ENCODE measurements around the gene DLG1. TPM values are rescaled to one million over a fixed set of nuclear protein-coding genes. Genes with fewer than 3 reads are reported as not detected.
"Not testable (repeated sequence)": the region's sequence is repeated elsewhere in the genome, so short reads cannot be mapped to it uniquely, and the experiment has no call there.

Gene DLG1
- total RNA-seq, 1 experiment from 2014 or later = 75.1 TPM

DNA sequence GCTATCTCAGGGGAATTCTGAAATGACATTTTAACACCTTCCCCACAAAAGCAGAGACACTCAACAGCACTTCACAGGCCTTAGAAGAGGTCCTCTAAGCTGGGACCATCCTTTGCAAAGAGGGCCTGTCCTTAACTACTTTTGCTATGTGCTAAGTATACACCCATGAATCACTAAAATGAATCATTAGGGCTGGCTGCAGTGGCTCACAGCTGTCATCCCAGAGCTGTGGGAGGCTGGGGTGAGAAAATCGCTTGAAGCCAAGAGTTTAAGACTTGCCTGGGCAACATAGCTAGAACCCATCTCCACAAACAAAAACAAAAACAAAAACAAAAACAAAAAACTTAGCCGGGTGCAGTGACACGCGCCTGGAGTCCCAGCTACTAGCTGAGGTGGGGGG, 214.9 kb downstream of the DLG1 start:
- DNase-seq = peak; percentile 16 to 29
- H3K27ac ChIP-seq = no peak overlapping the region
- H3K36me3 ChIP-seq = peaks cover 15% of the 10 kb centered on the region; the same call in 1 of the 2 replicates
- H3K4me3 ChIP-seq = no peak overlapping the region
- H3K9me3 ChIP-seq (replicated peaks) = no peaks in the 10 kb centered on the region
- no peaks in the 10 kb centered on the region for H3K27me3 ChIP-seq
- peaks cover 6% of the 10 kb centered on the region for H3K4me1 ChIP-seq

DNA sequence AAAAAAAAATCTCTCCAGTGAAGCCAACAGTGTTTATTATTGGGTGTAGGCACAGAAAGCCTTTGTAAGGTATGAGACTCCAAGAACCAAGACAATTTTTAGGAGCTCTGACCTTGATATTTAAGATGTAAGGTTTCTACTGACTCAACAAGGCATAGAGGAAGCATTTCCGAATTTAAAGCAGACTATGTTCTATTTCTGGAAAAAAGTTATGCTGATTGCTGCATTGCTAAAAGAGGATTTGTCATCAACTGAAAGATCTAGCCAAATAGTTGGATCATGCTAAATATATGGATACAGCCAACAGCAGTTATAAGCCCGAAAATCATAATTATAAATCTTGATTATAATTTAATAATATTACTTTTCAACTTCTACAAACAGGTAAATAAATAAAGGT, 215.5 kb downstream of the DLG1 start:
- peaks cover 13% of the 10 kb centered on the region; the same call in 1 of the 2 replicates for H3K36me3 ChIP-seq
- no peak for DNase-seq
- H3K27me3 ChIP-seq = no peaks in the 10 kb centered on the region
- no peak overlapping the region for H3K4me3 ChIP-seq
- no peak overlapping the region for H3K27ac ChIP-seq
- H3K9me3 ChIP-seq (replicated peaks) = no peaks in the 10 kb centered on the region
- H3K4me1 ChIP-seq = peaks cover 6% of the 10 kb centered on the region

DNA sequence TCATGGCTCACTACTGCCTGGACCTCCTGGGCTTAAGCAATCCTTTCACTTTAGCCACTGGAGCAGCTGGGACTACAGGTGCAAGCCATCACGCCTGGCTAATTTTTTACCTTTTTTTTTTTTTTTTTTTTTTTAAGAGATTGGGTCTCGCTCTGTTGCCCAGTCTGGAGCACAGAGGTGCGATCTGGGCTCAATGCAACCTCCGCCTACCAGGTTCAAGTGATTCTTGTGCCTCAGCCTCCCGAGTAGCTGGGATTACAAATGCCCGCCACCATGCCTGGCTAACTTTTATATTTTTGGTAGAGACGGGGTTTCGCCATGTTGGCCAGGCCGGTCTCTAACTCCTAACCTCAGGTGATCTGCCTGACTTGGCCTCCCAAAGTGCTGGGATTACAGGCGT, 218.1 kb downstream of the DLG1 start:
- Histone ChIP-seq H3K36me3 (peaks cover 20% of the 10 kb centered on the region; the same call in 1 of the 2 replicates), H3K27ac (no peak overlapping the region), H3K4me1 (peaks cover 6% of the 10 kb centered on the region), H3K27me3 (no peaks in the 10 kb centered on the region), H3K9me3 (replicated peaks) (no peaks in the 10 kb centered on the region), H3K4me3 (no peak overlapping the region)
- no peak for DNase-seq

DNA sequence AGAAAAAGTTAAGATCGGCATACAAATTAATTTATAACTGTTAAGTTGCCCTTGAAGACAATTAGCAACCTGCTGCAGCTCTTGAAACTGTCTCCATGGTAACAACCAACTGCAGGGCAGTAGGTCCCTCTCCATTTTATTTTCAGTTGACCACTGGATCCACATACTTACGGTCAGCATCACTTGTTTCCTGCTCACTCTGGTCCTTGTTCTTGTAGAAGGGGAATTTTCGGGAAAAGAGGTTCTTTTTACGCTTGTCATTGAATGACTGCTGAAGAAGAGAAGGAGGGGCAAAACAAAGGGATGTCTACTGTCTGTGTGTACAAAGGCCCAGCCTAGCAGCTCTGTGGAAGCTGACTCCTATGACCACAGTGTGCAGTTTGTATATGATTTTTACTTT, 222.0 kb downstream of the DLG1 start:
- DNase-seq = no peak
- H3K27me3 ChIP-seq = no peaks in the 10 kb centered on the region
- H3K4me3 ChIP-seq = no peak overlapping the region
- H3K9me3 ChIP-seq (replicated peaks) = no peaks in the 10 kb centered on the region
- H3K27ac ChIP-seq = no peak overlapping the region
- no peaks in the 10 kb centered on the region for H3K4me1 ChIP-seq
- H3K36me3 ChIP-seq = peaks cover 13% of the 10 kb centered on the region; the same call in 1 of the 2 replicates

DNA sequence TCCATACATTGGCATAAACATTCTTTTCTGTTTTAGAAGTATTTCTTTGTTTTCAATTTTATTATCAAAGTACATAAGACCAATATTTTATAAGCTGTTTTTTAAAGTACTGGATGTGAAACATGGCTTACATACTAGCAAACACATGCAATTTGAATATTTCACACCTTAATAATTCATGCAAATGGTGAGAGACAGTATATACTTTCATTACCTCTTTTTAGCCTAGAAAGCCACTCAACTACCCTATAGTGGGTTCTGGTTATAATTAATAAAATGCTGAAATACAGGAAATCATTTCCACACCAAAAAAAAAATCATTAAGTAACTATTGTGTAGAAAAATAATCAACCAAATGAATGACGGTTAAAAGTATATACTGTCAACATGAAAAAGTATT, 230.3 kb downstream of the DLG1 start:
- Histone ChIP-seq H3K36me3 (peaks cover 12% of the 10 kb centered on the region), H3K4me1 (no peaks in the 10 kb centered on the region), H3K27me3 (no peaks in the 10 kb centered on the region), H3K4me3 (no peak overlapping the region), H3K27ac (no peak overlapping the region), H3K9me3 (replicated peaks) (no peaks in the 10 kb centered on the region)
- no peak for DNase-seq

DNA sequence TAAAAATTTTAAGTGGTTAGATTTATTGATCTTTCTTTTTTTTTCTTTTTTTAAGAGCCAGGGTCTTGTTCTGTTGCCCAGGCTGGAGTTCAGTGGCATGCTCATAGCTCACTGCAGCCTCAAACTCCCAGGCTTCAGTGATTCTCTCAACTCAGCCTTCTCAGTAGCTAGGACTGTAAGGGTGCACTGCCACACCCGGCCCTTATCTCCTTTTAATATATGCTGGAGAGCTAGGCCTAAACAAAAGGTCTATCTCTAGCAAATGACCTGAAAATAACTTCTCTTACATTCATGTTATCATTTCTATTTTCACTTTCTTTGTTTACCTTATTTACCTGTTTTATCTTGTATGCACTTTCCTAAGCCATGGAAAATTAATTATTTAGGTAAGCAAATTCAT, 233.6 kb downstream of the DLG1 start:
- H3K9me3 ChIP-seq (replicated peaks) = no peaks in the 10 kb centered on the region
- H3K27ac ChIP-seq = no peak overlapping the region
- H3K4me3 ChIP-seq = no peak overlapping the region
- H3K4me1 ChIP-seq = no peaks in the 10 kb centered on the region
- DNase-seq = no peak
- no peaks in the 10 kb centered on the region for H3K27me3 ChIP-seq
- H3K36me3 ChIP-seq = peaks cover 28% of the 10 kb centered on the region

DNA sequence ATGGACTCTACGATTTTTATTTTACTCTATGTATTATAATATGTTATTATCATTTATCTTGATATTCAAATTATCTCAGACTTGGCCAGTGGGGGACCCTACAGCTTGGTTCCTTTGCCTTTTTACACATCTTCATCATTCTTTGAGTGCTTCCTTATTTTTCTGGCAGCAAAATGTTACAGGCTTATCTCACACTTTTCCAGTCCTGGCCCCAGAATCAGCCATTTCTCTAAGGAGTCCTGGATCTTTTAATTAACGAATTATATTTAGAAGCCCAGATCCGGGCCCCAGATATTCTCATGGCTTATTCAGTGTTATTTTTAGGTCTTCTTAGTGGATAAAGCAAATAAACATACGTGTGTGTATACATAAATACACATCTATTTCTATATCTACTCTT, 236.0 kb downstream of the DLG1 start:
- peaks cover 40% of the 10 kb centered on the region for H3K36me3 ChIP-seq
- no peaks in the 10 kb centered on the region for H3K9me3 ChIP-seq (replicated peaks)
- no peak for DNase-seq
- H3K4me3 ChIP-seq = no peak overlapping the region
- no peak overlapping the region for H3K27ac ChIP-seq
- no peaks in the 10 kb centered on the region for H3K27me3 ChIP-seq
- no peaks in the 10 kb centered on the region for H3K4me1 ChIP-seq

DNA sequence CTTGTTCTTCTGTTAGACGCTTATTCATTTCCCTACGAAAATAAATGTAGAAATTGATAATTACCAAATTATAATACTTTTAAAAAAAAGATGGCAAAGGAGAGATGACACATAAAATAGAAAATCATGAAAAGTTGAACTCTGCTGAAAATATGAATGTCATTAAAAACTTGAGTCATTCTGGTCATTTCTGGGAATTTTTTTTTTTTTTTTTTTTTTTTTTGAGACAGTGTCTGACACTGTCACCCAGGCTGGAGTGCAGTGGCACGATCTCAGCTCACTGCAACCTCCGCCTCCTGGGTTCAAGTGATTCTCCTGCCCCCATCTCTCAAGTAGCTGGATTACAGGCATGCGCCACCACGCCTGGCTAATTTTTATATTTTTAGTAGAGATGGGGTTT, 246.8 kb downstream of the DLG1 start:
- not testable (repeated sequence) for DNase-seq; H3K27ac ChIP-seq; H3K4me1 ChIP-seq; H3K27me3 ChIP-seq; H3K4me3 ChIP-seq; H3K9me3 ChIP-seq (replicated peaks)
- H3K36me3 ChIP-seq = peaks cover 52% of the 10 kb centered on the region

DNA sequence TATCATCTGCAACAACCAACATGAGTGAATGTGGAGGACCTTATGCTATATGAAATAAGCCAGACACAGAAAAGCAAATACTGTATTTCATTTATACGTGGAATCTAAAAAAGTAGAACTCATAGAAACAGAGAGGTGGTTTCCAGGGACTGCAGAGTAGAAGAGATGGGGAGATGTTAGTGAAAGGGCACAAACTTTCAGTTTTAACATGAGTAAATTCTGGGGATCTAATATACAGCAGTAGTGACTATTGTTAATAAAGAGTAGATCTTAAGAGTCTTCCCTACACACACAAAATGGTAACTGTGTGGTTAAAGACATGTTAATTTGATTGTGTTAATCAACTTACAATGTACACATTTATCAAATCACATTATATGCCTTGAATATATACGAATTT, 247.9 kb downstream of the DLG1 start:
- Histone ChIP-seq H3K27ac (no peak overlapping the region), H3K4me1 (no peaks in the 10 kb centered on the region), H3K4me3 (no peak overlapping the region), H3K36me3 (peaks cover 48% of the 10 kb centered on the region), H3K9me3 (replicated peaks) (no peaks in the 10 kb centered on the region), H3K27me3 (no peaks in the 10 kb centered on the region)
- no peak for DNase-seq

DNA sequence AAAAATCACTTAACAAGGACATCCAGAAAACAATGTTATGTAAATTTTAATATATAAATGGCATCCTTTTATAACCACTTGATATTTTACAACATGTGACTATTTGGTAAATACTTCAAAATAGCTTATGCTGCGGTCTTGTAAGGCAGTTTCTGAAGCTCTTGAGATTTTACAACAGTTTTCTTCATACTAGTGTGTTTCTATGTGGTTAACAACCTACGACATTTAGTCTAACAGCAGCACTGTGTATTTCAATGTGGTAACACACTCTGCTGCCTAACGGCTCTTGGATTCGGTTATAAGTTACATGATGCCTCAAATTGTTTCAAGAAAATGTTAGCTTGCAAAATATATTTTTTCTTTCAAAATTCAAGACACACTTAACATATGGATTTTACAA, 255.9 kb downstream of the DLG1 start:
- no peak overlapping the region for H3K27ac ChIP-seq
- H3K4me3 ChIP-seq = no peak overlapping the region
- no peaks in the 10 kb centered on the region for H3K27me3 ChIP-seq
- no peaks in the 10 kb centered on the region for H3K4me1 ChIP-seq
- DNase-seq = no peak
- no peaks in the 10 kb centered on the region for H3K9me3 ChIP-seq (replicated peaks)
- H3K36me3 ChIP-seq = peaks cover 21% of the 10 kb centered on the region

DNA sequence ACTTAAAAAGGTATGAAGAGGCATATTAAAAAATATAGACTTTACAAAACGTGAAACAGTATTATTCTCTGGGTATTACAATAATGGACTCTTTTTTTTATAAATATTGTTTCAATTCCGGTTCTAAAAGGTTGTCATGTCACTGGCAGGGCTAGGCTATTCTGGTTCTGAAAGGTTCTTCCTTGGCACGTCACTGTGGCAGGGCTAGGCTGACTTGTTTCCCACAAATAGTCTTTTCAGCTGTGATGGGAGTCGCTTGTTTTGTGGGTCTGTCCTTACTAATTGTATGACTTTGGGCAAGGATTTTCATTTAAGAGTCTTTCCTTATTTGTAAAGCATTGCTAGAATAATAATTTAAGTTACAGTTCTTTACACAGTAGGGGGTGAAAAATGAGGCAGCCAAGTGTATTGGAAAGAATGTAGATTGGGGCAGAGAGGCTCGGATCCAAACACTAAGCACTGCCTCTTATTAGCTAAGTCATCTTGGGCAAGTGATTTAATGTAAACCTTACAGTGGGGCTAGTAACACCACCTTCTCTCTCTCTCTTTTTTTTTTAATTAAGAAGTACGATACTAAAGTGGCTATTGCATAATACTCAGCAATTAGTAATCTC, 256.4 kb downstream of the DLG1 start:
- DNase-seq = no peak
- Histone ChIP-seq H3K4me1 (no peaks in the 10 kb centered on the region), H3K36me3 (peaks cover 18% of the 10 kb centered on the region), H3K27ac (no peak overlapping the region), H3K9me3 (replicated peaks) (no peaks in the 10 kb centered on the region), H3K27me3 (no peaks in the 10 kb centered on the region), H3K4me3 (no peak overlapping the region)

DNA sequence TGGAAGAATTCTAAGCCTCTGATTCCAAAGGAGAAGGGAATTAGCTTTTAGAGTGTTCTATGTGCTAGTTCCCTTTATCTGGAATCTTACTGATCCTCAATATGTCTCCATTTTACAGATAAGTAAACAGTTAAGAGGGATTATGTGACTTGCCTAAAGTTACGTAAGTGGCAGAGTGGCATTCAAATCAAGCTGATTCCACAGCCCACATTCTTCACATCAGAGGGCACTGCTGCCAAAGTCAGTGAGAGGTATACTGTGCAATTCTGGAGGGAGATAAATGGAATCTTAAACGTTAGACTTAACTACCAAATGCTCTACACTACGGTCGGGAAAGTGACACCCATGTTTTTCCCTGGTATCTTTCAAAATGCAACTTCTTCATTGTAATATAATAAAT, 257.8 kb downstream of the DLG1 start:
- H3K9me3 ChIP-seq (replicated peaks) = no peaks in the 10 kb centered on the region
- DNase-seq = no peak
- peaks cover 16% of the 10 kb centered on the region for H3K36me3 ChIP-seq
- no peak overlapping the region for H3K4me3 ChIP-seq
- H3K27me3 ChIP-seq = no peaks in the 10 kb centered on the region
- H3K4me1 ChIP-seq = no peaks in the 10 kb centered on the region
- H3K27ac ChIP-seq = no peak overlapping the region

DNA sequence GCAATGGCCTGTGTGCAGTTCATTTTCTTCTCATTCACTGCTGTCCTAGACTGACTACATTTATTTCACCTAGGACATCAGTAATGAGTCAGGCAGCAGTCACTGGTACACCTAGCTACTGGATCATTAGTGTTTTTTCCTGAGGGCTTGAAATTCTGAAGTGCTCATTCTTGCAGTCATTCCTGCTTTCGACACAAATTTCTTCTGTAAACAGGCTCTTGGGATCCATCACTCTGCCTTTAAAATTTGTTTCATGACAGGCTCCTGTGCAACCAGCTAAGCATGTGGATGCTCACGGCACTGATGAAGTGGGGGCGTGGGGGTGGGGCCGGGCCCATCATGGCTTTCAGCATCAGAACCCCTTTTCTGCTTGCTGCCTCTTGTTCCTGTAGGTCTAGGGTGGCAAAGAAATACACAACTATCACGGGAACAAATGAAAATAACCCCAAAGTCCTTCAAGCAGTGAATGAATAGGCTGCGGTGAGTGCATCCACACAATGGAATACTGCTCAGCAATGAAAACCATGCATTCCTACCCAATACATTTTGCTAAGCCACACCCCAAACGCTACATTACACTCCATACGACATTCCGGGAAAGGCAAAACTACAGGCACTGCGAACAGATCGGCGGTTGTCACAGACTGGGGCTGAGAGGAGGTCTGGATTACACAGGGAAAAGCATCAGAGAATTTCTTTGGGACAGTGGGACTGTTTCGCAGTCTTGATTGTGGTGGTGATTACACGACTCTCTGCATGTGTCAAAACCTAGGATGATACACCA, 259.5 kb downstream of the DLG1 start:
- H3K4me3 ChIP-seq = no peak overlapping the region
- H3K27me3 ChIP-seq = no peaks in the 10 kb centered on the region
- peaks cover 9% of the 10 kb centered on the region; the same call in 1 of the 2 replicates for H3K36me3 ChIP-seq
- H3K27ac ChIP-seq = no peak overlapping the region
- DNase-seq = no peak
- no peaks in the 10 kb centered on the region for H3K4me1 ChIP-seq
- no peaks in the 10 kb centered on the region for H3K9me3 ChIP-seq (replicated peaks)

DNA sequence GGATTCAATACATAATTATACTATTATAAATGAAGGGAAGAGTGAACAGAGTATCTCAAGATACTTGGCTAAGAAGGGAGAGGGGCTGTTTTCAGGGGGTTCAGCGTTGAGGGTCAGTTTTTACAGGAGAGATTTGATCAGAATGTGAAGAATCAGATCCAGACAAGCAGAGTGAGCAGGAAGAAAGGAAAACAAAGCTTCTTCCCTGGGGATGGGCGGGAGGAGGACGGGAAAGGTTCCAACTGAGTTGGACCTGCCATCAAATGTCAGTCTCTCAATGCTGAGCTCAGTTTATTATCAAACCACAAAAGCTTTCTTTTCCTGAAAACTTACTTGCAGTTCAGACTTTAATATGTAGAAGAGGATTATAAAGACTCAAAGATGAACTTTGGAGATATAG, 262.8 kb downstream of the DLG1 start:
- H3K36me3 ChIP-seq = 0 out of 2 replicates have a peak, but pooled peaks cover 2% of the 10 kb centered on the region
- H3K4me3 ChIP-seq = no peak overlapping the region
- DNase-seq = no peak
- H3K4me1 ChIP-seq = peaks cover 6% of the 10 kb centered on the region; the same call in 1 of the 2 replicates
- no peaks in the 10 kb centered on the region for H3K9me3 ChIP-seq (replicated peaks)
- H3K27ac ChIP-seq = no peak overlapping the region
- no peaks in the 10 kb centered on the region for H3K27me3 ChIP-seq

DNA sequence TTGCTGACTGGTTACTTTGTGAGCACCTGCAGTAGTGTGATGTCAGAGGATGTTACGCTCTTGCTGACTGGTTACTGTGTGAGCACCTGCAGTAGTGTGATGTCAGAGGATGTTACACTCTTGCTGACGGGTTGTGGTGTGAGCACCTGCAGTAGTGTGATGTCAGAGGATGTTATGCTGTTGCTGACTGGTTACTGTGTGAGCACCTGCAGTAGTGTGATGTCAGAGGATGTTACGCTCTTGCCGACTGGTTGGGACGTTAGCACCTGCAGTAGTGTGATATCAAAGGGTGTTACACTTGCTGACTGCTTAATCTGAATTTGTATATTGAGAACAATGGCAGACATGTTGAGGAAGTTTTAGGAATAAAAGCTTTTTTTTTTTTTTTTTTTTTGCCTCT, 263.6 kb downstream of the DLG1 start:
- H3K27ac ChIP-seq; H3K4me3 ChIP-seq; H3K27me3 ChIP-seq; H3K4me1 ChIP-seq; H3K36me3 ChIP-seq; DNase-seq; H3K9me3 ChIP-seq (replicated peaks): not testable (repeated sequence)

DNA sequence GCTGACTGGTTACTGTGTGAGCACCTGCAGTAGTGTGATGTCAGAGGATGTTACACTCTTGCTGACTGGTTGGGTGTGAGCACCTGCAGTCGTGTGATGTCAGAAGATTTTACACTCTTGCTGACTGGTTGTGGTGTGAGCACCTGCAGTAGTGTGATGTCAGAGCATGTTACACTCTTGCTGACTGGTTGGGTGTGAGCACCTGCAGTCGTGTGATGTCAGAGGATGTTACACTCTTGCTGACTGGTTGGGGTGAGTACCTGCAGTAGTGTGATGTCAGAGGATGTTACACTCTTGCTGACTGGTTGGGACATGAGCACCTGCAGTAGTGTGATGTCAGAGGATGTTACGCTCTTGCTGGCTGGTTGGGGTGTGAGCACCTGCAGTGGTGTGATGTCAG, 264.6 kb downstream of the DLG1 start:
- H3K36me3 ChIP-seq; H3K27me3 ChIP-seq; H3K4me3 ChIP-seq; H3K27ac ChIP-seq; H3K4me1 ChIP-seq; H3K9me3 ChIP-seq (replicated peaks); DNase-seq: not testable (repeated sequence)

All from SJCRH30 (cell line).